Tibial nerve (tissue), 3 donors: ENCODE results near the gene KIF25.

Source experiments
- POLR2A ChIP-seq, 2 donors: fragments of 450-650 bp; IDR thresholded peaks; one replicate each; pipeline ENCODE4 v1.6.1; 2017; ENCODE audit warnings: antibody characterized with exemption in 2 of 2, mild to moderate bottlenecking in 2 of 2, moderate library complexity in 2 of 2
- TF ChIP-seq, protein P1 (sequence below), 5 experiments: fragments of 200-600 bp in 3 of 5; fragments of 450-650 bp in 2 of 5; sonication (generic) in 3 of 5; IDR thresholded peaks; one replicate each; pipeline ENCODE4 v1.5.1; 2016 to 2019; ENCODE audit warnings: antibody characterized with exemption in 5 of 5, mild to moderate bottlenecking in 3 of 5, moderate library complexity in 2 of 5

DNA sequence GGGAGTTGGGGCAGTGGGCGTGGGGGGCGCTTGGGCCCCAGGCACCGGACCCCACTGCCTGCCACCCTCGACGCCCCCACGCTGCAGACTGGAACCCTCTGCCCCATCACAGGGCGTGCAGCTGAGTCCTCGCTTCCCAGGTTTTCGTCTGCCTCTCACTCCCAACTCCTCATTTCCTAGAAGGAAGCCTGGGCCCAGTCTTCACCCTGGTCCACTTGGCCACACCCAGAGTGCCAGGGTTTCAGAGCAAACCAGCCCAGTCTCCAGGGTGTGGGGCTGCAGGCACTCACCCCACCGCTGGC is 51.2 kb downstream of the KIF25 start:
- TF ChIP-seq, protein P1, sequence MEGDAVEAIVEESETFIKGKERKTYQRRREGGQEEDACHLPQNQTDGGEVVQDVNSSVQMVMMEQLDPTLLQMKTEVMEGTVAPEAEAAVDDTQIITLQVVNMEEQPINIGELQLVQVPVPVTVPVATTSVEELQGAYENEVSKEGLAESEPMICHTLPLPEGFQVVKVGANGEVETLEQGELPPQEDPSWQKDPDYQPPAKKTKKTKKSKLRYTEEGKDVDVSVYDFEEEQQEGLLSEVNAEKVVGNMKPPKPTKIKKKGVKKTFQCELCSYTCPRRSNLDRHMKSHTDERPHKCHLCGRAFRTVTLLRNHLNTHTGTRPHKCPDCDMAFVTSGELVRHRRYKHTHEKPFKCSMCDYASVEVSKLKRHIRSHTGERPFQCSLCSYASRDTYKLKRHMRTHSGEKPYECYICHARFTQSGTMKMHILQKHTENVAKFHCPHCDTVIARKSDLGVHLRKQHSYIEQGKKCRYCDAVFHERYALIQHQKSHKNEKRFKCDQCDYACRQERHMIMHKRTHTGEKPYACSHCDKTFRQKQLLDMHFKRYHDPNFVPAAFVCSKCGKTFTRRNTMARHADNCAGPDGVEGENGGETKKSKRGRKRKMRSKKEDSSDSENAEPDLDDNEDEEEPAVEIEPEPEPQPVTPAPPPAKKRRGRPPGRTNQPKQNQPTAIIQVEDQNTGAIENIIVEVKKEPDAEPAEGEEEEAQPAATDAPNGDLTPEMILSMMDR (IDR thresholded peaks at IDR 0.05), result no peak
- no peak for TF ChIP-seq POLR2A (IDR thresholded peaks at IDR 0.05)
